ENCODE results near the gene HDLBP.

HDLBP gene

DNA sequence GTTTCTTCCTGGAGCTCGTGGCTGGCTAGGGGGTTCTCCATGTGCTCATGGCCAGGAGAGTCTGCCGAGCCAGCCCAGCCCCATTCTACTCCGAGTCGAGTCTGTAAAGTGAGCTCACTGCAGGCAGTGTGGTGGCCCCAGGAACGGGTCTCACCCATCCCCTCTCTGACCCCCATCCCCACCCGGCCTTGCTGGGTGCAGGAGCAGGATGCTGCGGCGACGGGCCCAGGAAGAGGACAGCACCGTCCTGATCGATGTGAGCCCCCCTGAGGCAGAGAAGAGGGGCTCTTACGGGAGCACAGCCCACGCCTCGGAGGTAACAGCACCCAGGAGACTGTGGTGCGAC, 125.6 kb downstream of the HDLBP start:
- TF ChIP-seq, protein P1, sequence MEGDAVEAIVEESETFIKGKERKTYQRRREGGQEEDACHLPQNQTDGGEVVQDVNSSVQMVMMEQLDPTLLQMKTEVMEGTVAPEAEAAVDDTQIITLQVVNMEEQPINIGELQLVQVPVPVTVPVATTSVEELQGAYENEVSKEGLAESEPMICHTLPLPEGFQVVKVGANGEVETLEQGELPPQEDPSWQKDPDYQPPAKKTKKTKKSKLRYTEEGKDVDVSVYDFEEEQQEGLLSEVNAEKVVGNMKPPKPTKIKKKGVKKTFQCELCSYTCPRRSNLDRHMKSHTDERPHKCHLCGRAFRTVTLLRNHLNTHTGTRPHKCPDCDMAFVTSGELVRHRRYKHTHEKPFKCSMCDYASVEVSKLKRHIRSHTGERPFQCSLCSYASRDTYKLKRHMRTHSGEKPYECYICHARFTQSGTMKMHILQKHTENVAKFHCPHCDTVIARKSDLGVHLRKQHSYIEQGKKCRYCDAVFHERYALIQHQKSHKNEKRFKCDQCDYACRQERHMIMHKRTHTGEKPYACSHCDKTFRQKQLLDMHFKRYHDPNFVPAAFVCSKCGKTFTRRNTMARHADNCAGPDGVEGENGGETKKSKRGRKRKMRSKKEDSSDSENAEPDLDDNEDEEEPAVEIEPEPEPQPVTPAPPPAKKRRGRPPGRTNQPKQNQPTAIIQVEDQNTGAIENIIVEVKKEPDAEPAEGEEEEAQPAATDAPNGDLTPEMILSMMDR (IDR thresholded peaks at IDR 0.05), result no peak

DNA sequence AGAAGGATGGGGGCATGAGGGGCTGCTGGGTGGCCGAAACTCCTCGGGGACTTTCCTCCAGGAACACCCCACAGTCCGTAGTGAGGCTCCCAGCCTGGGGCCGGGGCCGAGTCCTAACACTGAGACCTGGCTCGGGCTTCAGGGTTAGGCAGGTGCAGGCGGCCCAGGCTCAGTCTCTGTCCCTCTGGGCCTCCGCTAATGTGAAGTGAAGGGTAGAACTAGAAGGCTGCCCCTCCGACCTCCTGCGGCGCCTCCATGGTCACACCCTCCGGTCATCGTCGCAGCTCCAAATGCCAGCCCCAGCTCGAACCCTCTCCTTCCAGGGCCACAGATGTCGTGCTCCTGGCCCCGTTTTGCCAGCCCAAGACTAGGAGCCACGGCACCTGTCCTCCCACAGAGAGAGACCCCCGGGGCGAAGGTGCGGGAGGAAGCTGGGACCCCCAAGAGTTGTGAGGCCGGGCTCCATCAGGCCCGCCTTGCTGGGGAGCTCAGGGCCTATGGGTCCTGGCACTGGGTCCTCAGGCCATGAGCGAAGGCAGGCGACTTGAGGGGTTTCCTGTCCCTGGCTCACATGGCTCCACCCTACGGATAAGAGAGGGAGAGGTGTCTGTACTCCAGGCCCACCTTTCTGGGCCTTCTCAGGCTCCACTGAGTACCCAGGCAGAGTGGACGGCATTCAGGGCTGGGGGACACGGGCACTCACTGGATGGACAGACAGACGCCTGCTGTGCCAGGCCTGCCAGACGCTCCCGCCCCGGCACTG, 126.2 kb downstream of the HDLBP start:
- TF ChIP-seq, protein P1 (IDR thresholded peaks at IDR 0.05), result no peak

DNA sequence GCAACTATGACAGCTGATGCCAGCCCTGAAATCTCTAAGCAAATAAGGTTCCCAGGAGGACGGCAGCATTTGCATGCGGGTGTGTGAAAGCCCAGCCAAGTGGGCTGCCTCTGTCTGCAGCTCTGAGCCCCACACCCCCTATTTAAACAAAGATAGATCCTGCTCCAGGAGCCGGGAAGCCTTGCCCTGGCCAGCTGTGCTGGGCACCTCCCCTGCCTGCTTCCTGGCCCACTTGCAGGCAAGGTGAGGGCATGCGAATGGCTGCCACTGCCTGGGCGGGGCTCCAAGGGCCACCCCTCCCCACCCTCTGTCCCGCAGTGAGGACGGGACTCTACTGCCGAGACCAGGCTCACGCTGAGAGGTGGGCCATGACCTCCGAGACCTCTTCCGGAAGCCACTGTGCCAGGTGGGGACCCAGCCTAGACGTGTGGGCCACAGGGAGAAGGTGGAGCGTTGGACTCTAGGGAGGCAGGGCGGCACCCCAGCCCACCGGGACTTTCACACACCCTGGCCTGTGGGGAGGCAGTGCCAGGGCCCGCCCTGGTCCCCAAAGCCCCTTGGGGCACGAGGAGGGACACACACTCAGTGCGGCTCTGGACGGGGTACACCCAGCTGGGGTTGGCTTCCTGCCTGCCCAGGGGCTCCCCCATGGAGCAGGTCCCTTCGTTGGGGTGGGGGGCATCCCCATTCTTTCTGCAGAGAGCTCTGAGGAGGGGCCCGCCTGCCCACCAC, 126.9 kb downstream of the HDLBP start, which contains the start of gene ANO7:
ANO7 (plus strand) TSS at position 317 of the 732 bp plus-strand sequence. CDS start 1,387 bp downstream, outside the sequence.
- TF ChIP-seq, protein P1 (IDR thresholded peaks at IDR 0.05), result no peak

DNA sequence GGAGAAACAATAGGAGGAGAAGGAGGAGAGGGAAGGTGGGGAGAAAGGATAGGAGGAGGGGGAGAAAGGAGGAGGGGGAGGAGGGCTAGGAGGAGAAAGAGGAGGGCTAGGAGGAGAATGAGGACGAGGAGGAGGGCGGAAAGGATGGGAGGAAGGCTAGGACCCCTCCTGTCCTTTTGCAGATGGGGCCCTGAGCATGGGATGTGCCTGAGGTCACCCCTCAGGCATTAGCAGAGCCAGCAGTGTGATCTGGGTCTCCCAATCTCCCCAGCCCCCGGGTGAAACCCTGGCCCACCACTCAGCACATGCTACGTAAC, 127.6 kb downstream of the HDLBP start:
- TF ChIP-seq, protein P1 (IDR thresholded peaks at IDR 0.05), result no peak

DNA sequence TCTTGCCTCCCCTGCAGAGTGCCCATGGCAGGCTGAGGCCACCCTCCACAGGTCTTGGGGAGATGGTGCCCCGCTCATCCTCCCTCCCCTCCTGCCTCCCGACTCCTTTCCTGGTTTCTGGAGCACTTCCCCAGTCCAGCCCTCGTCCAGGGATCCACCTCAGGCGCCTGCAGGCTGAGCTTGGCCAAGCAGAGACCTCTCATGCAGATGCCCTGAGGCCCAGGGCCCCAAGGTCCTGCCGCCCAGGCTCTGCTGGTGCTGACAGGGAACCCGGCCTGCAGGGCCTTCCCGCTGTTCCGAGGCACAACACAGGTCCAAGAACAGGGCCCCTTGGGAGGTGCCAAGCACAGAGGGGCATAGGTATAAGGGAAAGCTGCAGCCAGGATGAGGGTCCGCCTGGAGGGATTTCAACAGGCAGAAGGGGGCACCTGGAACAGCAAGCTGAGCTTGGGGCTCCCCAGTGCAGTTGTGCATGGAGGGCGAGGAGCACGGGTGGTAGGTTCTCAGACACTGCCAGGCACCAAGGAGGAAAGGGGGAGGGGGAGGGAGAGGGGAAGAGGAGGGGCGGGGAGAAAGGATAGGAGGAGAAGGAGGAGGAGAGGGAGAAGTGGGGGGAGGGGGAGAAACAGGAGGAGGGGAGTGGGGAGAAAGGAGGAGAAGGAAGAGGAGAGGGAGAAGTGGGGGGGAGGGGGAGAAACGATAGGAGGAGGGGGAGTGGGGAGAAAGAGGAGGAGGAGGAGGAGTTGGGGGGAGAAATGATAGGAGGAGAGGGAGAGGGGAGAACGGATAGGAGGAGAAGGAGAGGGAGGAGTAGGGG, 128.2 kb downstream of the HDLBP start:
- TF ChIP-seq, protein P1 (IDR thresholded peaks at IDR 0.05), result no peak

DNA sequence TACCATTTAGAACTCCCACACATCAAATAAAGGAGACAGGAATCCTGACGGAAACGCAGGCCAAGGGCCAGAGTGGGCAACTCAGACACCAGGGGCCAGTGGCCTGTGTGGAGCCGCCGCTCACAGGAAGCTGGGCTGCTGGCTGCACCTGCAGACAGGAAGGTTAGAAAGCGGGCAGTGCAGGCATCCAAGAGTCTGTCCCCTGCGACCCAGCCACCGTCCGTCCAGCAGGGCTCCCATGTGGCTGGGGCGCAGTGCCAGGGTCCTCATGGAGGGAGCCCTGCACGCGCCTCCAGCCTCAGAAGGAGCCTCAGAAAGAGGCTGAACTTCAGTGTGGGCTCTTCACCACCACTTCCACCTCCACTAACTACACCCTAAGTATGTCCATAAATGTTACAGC, 129.5 kb downstream of the HDLBP start:
- TF ChIP-seq, protein P1 (IDR thresholded peaks at IDR 0.05), result no peak

DNA sequence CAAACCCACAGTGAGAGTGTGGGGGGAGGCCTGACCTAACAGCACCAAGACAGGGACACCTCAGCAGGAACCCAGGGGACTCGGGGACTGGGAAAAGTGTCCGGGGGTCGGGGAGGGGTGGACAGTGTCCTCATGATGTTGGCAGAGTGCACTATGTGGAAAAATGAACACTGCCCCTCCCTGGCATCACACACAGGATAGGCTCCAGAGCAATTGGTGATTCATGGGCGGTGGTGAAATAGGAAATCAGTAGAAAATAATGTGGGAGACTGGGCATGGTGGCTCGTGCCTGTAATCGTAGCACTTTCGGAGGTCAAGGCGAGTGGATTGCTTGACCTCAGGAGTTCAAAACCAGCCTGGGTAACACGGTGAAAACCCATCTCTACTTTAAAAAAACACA, 130.6 kb downstream of the HDLBP start:
- TF ChIP-seq, protein P1 (IDR thresholded peaks at IDR 0.05), result no peak

Data from LNCAP (cell line).